ENCODE data around the gene APOA4.
A peak's percentile ranks its signal among the peaks of the same experiment; 100 is the strongest.

DNA sequence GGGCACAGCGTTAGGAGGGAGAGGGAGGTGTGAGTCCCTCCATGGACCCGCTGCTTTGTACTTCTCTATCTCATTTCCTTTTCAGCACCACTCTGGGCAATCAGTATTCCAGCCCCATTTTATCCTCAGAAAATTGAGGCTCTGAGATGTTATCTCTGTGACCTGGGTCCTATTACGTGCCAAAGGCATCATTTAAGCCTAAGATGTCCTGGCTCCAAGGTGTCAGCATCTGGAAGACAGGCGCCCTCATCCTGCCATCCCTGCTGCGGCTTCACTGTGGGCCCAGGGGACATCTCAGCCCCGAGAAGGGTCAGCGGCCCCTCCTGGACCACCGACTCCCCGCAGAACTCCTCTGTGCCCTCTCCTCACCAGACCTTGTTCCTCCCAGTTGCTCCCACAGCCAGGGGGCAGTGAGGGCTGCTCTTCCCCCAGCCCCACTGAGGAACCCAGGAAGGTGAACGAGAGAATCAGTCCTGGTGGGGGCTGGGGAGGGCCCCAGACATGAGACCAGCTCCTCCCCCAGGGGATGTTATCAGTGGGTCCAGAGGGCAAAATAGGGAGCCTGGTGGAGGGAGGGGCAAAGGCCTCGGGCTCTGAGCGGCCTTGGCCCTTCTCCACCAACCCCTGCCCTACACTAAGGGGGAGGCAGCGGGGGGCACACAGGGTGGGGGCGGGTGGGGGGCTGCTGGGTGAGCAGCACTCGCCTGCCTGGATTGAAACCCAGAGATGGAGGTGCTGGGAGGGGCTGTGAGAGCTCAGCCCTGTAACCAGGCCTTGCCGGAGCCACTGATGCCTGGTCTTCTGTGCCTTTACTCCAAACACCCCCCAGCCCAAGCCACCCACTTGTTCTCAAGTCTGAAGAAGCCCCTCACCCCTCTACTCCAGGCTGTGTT lies 5.8 kb upstream of the APOA4 start:
- TF ChIP-seq GATA2 (IDR thresholded peaks at IDR 0.05; ENCODE audit: low read depth, low read length) (peak; percentile 88), GATA3 (IDR thresholded peaks at IDR 0.05; ENCODE audit: low read depth, low read length) (no peak)

Data from SH-SY5Y (cell line).